A549 (cell line): ENCODE data around the gene DYRK1A. TPM values are rescaled to one million over a fixed set of nuclear protein-coding genes. Genes with fewer than 3 reads are reported as not detected.

Experiments
- ATAC-seq, 2 experiments: fragments of 200-7000 bp in 1 of 2; fragments of >200 bp in 1 of 2; cut with Nextera tagmentation in 1 of 2; cut with Tn5 transposase in 1 of 2; 3 replicates each; pipeline versions ENCODE4 v1.8.0 to v1.9.1; 2018 to 2020; ENCODE audit warnings: mild to moderate bottlenecking in 1 of 2, moderate library complexity in 1 of 2
- CTCF ChIA-PET: fragments of 300-600 bp; sonication (Branson Sonifier 250); formaldehyde crosslinking; extraction: SDS; loops from one replicate; lab custom pipeline; 2021; ENCODE audit warnings: antibody characterized with exemption, inconsistent platforms; lab: Yijun Ruan, JAX
- POLR2A ChIA-PET: fragments of 350-600 bp; formaldehyde crosslinking; extraction: SDS; loops from one replicate; lab custom pipeline; 2021; ENCODE audit warnings: antibody characterized with exemption, inconsistent platforms; lab: Yijun Ruan, JAX
- DNase-seq, 2 experiments: peaks; one replicate each; pipeline versions ENCODE4 v3.0.0 to v3.0.0-alpha.2; 2011 to 2016; ENCODE audit warnings: low read depth in 1 of 2, low spot score in 1 of 2
- FAIRE-seq: peaks from 2 replicates; lab custom pipeline; 2011; peaks lifted over from hg19 to GRCh38; lab: Jason Lieb, UNC
- H3K27ac ChIP-seq, 2 experiments: fragments of >200 bp; sonication (Bioruptor Twin); formaldehyde crosslinking; 3 replicates each; pipeline ENCODE4 v1.5.1; 2016 to 2017
- H3K4me1 ChIP-seq: fragments of >200 bp; sonication (Bioruptor Twin); formaldehyde crosslinking; 3 replicates; pipeline ENCODE4 v1.6.1; 2016
- H3K4me2 ChIP-seq: fragments of >200 bp; sonication (Bioruptor Twin); formaldehyde crosslinking; 3 replicates; pipeline ENCODE4 v1.6.1; 2016
- H3K4me3 ChIP-seq: fragments of >200 bp; sonication (Bioruptor Twin); formaldehyde crosslinking; 3 replicates; pipeline ENCODE4 v1.5.1; 2016
- H3K9me3 ChIP-seq: fragments of >200 bp; sonication (Bioruptor Twin); formaldehyde crosslinking; 3 replicates; pipeline ENCODE4 v1.6.1; 2016
- CBX2 ChIP-seq: fragments of 200-600 bp; sonication (generic); IDR thresholded peaks from 2 replicates; pipeline ENCODE4 v1.6.1; 2016; ENCODE audit warnings: low read depth, mild to moderate bottlenecking, borderline replicate concordance
- CHD4 ChIP-seq: fragments of 200-600 bp; sonication (generic); IDR thresholded peaks from 2 replicates; pipeline ENCODE4 v1.6.1; 2016; ENCODE audit warnings: antibody characterized with exemption, mild to moderate bottlenecking, borderline replicate concordance
- EHF ChIP-seq: fragments of 250-450 bp; sonication (Bioruptor Pico); IDR thresholded peaks from 2 replicates; pipeline ENCODE4 v1.5.0; 2020; ENCODE audit warnings: mild to moderate bottlenecking
- FOSB ChIP-seq: fragments of 250-450 bp; sonication (Bioruptor Pico); IDR thresholded peaks from 2 replicates; pipeline ENCODE4 v1.5.0; 2020; ENCODE audit warnings: mild to moderate bottlenecking, moderate library complexity
- FOSL2 ChIP-seq, 2 experiments: fragments of 450-650 bp in 1 of 2; fragments of >200 bp in 1 of 2; sonication (Bioruptor Twin) in 1 of 2; formaldehyde crosslinking; IDR thresholded peaks; 2 replicates each; pipeline versions ENCODE4 v1.5.0 to v1.6.1; 2016 to 2020; ENCODE audit warnings: mild to moderate bottlenecking in 1 of 2, moderate library complexity in 1 of 2
- HDAC2 ChIP-seq: fragments of 200-600 bp; sonication (generic); IDR thresholded peaks from 2 replicates; pipeline ENCODE4 v1.6.1; 2016
- HOXB5 ChIP-seq: fragments of 250-450 bp; sonication (Bioruptor Pico); IDR thresholded peaks from 2 replicates; pipeline ENCODE4 v1.5.0; 2020; ENCODE audit warnings: mild to moderate bottlenecking, moderate library complexity
- JUN ChIP-seq, 2 experiments: fragments of >200 bp; sonication (Bioruptor Twin); formaldehyde crosslinking; IDR thresholded peaks; 2 replicates in 1 of 2; 3 replicates in 1 of 2; pipeline ENCODE4 v1.6.1; 2016 to 2017
- JUNB ChIP-seq: fragments of >200 bp; sonication (Bioruptor Twin); formaldehyde crosslinking; IDR thresholded peaks from 2 replicates; pipeline ENCODE4 v1.6.1; 2016
- KDM1A ChIP-seq: fragments of 200-600 bp; sonication (generic); IDR thresholded peaks from 2 replicates; pipeline ENCODE4 v1.6.1; 2016; ENCODE audit warnings: low read depth, mild to moderate bottlenecking
- MAZ ChIP-seq: fragments of 150-350 bp; IDR thresholded peaks from 2 replicates; pipeline ENCODE4 v1.6.1; 2014; ENCODE audit warnings: antibody characterized with exemption, low read depth, low read length, borderline replicate concordance
- NPAS2 ChIP-seq: fragments of 250-450 bp; sonication (Bioruptor Pico); IDR thresholded peaks from 2 replicates; pipeline ENCODE4 v1.8.0; 2022; ENCODE audit warnings: mild to moderate bottlenecking, moderate library complexity, borderline replicate concordance
- PHF8 ChIP-seq: fragments of 200-600 bp; sonication (generic); IDR thresholded peaks from 2 replicates; pipeline ENCODE4 v1.6.1; 2016; ENCODE audit warnings: low read depth, mild to moderate bottlenecking, antibody characterized with exemption, moderate library complexity, borderline replicate concordance
- POLR2A ChIP-seq: IDR thresholded peaks from 2 replicates; pipeline ENCODE4 v1.6.1; 2012; ENCODE audit warnings: mild to moderate bottlenecking, low read length
- SMC3 ChIP-seq: fragments of >200 bp; sonication (Bioruptor Twin); formaldehyde crosslinking; IDR thresholded peaks from 3 replicates; pipeline ENCODE4 v1.6.1; 2018; ENCODE audit warnings: inconsistent platforms
- TP53 ChIP-seq: fragments of 250-450 bp; sonication (Bioruptor Pico); IDR thresholded peaks from 2 replicates; pipeline ENCODE4 v1.5.0; 2021; ENCODE audit warnings: mild to moderate bottlenecking, moderate library complexity
- ZC3H11A ChIP-seq: fragments of 450-650 bp; IDR thresholded peaks from 2 replicates; pipeline ENCODE4 v1.6.1; 2014; ENCODE audit warnings: antibody characterized with exemption, mild to moderate bottlenecking
- ZFP36 ChIP-seq: fragments of 450-650 bp; IDR thresholded peaks from 2 replicates; pipeline ENCODE4 v1.6.1; 2014; ENCODE audit warnings: borderline replicate concordance; ENCODE audit not compliant: partially characterized antibody
- ZNF302 ChIP-seq: fragments of 250-450 bp; sonication (Bioruptor Pico); IDR thresholded peaks from 2 replicates; pipeline ENCODE4 v1.9.0; 2021; ENCODE audit warnings: inconsistent platforms, mild to moderate bottlenecking, moderate library complexity
- ZSCAN20 ChIP-seq: fragments of 250-450 bp; sonication (Bioruptor Pico); IDR thresholded peaks from 2 replicates; pipeline ENCODE4 v1.8.0; 2022; ENCODE audit warnings: mild to moderate bottlenecking, moderate library complexity
- WGBS: methylation state at CpG from one replicate; pipeline ENCODE4 v1.1.6; 2017; ENCODE audit errors: missing lambda C conversion rate; 5-methylcytosine and 5-hydroxymethylcytosine counted together
- polyA plus RNA-seq, 4 experiments: library from polyadenylated mRNA; depleted of rRNA in 3 of 4; stranded (reverse); fragments of >200 nt; fragmentation: RNase III in 1 of 4; extraction: RNeasy Plus Mini Kit Qiagen cat#74134 plus additional on column Dnase treatment in 1 of 4; gene quantifications; 2 replicates in 3 of 4; 3 replicates in 1 of 4; pipeline ENCODE4 v1.2.3, GENCODE V29; 2011 to 2017
- TF ChIP-seq, protein P1 (sequence below): fragments of >200 bp; sonication (Bioruptor Twin); formaldehyde crosslinking; IDR thresholded peaks from 2 replicates; pipeline ENCODE4 v1.6.1; 2016
- TF ChIP-seq, protein P2 (sequence below): fragments of 250-450 bp; sonication (Bioruptor Pico); IDR thresholded peaks from 2 replicates; pipeline ENCODE4 v1.5.0; 2020; ENCODE audit warnings: low read depth, mild to moderate bottlenecking, moderate library complexity
- TF ChIP-seq, protein P3 (sequence below): IDR thresholded peaks from 2 replicates; pipeline ENCODE4 v1.6.1; 2012; ENCODE audit warnings: low read depth, borderline replicate concordance

The DYRK1A gene
- polyA plus RNA-seq, 2 of the 4 experiments (the other 2 are of a cell fraction), result 12.7 to 29.4 TPM

DNA sequence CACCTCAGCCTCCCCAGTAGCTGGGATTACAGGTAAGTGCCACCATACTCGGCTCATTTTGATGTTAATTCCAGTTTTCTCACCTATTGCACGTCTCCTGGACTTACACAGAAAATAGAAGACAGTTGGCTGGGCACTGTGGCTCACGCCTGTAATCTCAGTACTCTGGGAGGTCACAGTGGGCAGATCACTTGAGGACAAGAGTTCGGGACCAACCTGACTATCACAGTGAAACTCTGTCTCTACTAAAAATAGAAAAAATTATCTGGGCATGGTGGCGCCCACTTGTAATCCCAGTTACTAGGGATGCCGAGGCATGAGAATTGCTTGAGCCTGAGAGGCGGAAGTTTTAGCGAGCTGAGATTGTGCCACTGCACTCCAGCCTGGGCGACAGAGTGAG lies 44.1 kb downstream of the DYRK1A start:
- POLR2A ChIA-PET, result no interaction called here
- Histone ChIP-seq H3K4me3 (no peak overlapping the region), H3K4me1 (peaks cover 41% of the 10 kb centered on the region), H3K9me3 (no peaks in the 10 kb centered on the region), H3K4me2 (no peak overlapping the region), H3K27ac (no peak overlapping the region)
- 94% methylated on average over 9 of the region's 9 CpGs for WGBS
- FAIRE-seq (no peak), ATAC-seq (no peak), DNase-seq (no peak)
- CTCF ChIA-PET, result interaction anchor here (0.7 kb wide), 1 partner anchor 8 kb away, joined by 3 read pairs; no protein-coding TSS in a partner anchor
- no peak for TF ChIP-seq NPAS2 (CRISPR knock-in tag)
- TF ChIP-seq HDAC2, result no peak
- TF ChIP-seq, protein P1, sequence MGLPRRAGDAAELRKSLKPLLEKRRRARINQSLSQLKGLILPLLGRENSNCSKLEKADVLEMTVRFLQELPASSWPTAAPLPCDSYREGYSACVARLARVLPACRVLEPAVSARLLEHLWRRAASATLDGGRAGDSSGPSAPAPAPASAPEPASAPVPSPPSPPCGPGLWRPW, result no peak
- no peak for TF ChIP-seq FOSB
- no peak for TF ChIP-seq KDM1A
- TF ChIP-seq, protein P2, sequence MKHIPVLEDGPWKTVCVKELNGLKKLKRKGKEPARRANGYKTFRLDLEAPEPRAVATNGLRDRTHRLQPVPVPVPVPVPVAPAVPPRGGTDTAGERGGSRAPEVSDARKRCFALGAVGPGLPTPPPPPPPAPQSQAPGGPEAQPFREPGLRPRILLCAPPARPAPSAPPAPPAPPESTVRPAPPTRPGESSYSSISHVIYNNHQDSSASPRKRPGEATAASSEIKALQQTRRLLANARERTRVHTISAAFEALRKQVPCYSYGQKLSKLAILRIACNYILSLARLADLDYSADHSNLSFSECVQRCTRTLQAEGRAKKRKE (CRISPR knock-in tag), result no peak
- TF ChIP-seq ZNF302, result no peak
- no peak for TF ChIP-seq POLR2A
- no peak for TF ChIP-seq EHF (CRISPR knock-in tag)
- TF ChIP-seq ZFP36, result no peak
- TF ChIP-seq CHD4, result no peak
- no peak for TF ChIP-seq JUN (IDR thresholded peaks at IDR 0.05)
- no peak for TF ChIP-seq CBX2

DNA sequence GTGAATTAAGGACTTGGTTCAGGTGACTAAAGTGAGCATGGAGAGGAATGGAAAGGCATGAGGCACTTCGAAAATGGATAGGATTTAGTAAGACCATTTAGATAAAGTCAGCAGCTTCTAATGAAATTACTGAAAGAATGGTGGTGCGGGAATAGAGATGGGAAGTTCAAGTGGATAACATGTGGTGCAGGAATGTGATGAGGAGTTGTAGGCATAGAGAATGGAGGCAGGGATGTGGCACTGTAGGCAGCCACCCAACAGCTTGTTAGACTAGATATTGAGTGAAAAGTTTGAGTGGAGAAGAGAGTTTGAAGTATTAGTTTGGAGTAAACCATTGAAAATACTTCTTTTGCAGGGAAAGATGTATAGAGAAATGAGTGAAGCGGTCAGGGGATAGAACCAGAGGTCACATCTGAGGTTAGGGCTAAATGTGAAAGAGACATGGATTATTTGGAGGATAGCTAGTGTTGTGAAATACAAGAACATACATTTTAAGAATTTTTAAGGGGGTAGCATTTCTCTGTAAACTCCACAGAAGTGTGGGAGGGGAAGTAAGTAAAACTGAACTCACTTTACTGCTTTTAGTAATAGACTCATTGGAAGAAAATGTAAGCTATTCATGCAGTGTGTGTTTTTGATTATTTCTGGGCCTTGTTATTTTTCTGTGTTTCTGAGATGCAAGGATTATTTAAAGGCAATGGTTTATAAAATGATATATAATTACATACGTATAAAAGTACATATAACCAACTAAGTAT lies 46.2 kb downstream of the DYRK1A start:
- FAIRE-seq (no peak), ATAC-seq (no peak), DNase-seq (no peak)
- TF ChIP-seq SMC3 (no peak), MAZ (no peak)
- ChIA-PET CTCF (no interaction called here), POLR2A (no interaction called here)
- Histone ChIP-seq H3K27ac (no peak overlapping the region), H3K4me1 (peaks cover 40% of the 10 kb centered on the region), H3K4me3 (no peak overlapping the region), H3K4me2 (no peak overlapping the region), H3K9me3 (no peaks in the 10 kb centered on the region)
- WGBS, result 86% methylated on average over 4 of the region's 4 CpGs

DNA sequence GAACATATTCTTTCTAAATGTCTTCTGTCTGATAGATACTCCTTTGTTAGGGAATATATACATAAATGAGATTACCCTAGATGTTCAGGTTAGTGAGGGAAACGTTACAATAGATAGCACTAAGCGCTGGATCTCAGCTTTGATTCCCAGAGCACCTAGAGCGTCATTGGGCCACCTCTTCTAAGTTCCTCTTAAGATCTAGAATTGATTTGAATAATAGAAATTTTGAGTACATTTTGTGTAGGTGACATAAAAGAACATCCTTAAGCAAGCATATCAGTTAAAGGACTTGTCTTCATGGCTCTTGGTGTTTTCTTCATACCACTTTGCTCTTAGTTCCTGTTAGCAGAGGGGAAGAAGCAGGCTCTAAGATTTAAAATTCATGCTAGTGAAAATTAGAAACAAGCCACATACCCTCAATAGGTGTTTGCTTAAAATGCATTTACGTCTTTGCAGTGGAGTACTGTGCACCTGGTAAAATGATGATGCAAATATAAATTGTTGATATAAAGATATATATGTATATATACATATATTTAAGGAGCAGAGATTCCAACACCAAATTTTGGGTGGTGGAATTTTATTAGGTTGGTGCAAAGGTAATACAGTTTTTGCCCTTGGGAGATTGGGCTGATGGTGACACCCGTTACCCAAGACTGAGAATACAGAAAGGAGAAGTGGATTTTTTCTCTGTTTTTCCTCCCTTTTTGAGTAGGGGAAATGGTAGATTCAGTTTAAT lies 47.1 kb downstream of the DYRK1A start:
- Histone ChIP-seq H3K4me1 (peaks cover 38% of the 10 kb centered on the region), H3K4me2 (no peak overlapping the region), H3K27ac (no peak overlapping the region), H3K9me3 (no peaks in the 10 kb centered on the region)
- DNase-seq, result no peak
- TF ChIP-seq FOSL2 (IDR thresholded peaks at IDR 0.05), result no peak
- no peak for TF ChIP-seq FOSL2 (CRISPR knock-in tag; IDR thresholded peaks at IDR 0.05)
- no peak for TF ChIP-seq HOXB5 (CRISPR knock-in tag)
- no peak for TF ChIP-seq ZFP36
- TF ChIP-seq, protein P3, sequence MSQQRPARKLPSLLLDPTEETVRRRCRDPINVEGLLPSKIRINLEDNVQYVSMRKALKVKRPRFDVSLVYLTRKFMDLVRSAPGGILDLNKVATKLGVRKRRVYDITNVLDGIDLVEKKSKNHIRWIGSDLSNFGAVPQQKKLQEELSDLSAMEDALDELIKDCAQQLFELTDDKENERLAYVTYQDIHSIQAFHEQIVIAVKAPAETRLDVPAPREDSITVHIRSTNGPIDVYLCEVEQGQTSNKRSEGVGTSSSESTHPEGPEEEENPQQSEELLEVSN, result no peak
- TF ChIP-seq FOSB, result no peak
- TF ChIP-seq TP53, result no peak
- no peak for TF ChIP-seq ZSCAN20
- no peak for TF ChIP-seq PHF8
- TF ChIP-seq CBX2, result no peak
- no peak for TF ChIP-seq ZC3H11A
- no peak for TF ChIP-seq JUNB
- TF ChIP-seq, all 56 proteins: peak for 0
- no peak for ATAC-seq
- WGBS, result 90% methylated on average over 5 of the region's 5 CpGs
- no peak overlapping the region for H3K4me3 ChIP-seq
- ChIA-PET CTCF (interaction anchor here (0.6 kb wide), 1 partner anchor 26 kb away, joined by 6 read pairs; no protein-coding TSS in a partner anchor), POLR2A (no interaction called here)
- FAIRE-seq, result no peak
